ENCODE measurements around the gene DUT.
"Not testable (repeated sequence)": the region's sequence is repeated elsewhere in the genome, so short reads cannot be mapped to it uniquely, and the experiment has no call there.

Gene DUT

GRCh38 chr15:48330855-48331795, at the start of gene DUT:
Gene DUT, plus strand, starts transcription at chr15:48331429. Its CDS starts 87 bp downstream, at chr15:48331516.
- DNase-seq: peak; percentile 81

GRCh38 chr15:48281674-48282073, 49.6 kb upstream of the DUT start:
- no peak for DNase-seq

- DNase-seq: no peak
Observed at GRCh38 chr15:48282216-48282615, 49.0 kb upstream of the DUT start.

GRCh38 chr15:48283396-48284145, 47.7 kb upstream of the DUT start:
- DNase-seq: no peak

- DNase-seq: peak; percentile 58
Observed at GRCh38 chr15:48285329-48286214, 45.7 kb upstream of the DUT start.

- no peak for DNase-seq
Observed at GRCh38 chr15:48289628-48290027, 41.6 kb upstream of the DUT start.

- DNase-seq: no peak
Observed at GRCh38 chr15:48292458-48292857, 38.8 kb upstream of the DUT start.

- DNase-seq: no peak
Observed at GRCh38 chr15:48297668-48298067, 33.6 kb upstream of the DUT start.

GRCh38 chr15:48298914-48299313, 32.3 kb upstream of the DUT start:
- no peak for DNase-seq

- no peak for DNase-seq
Observed at GRCh38 chr15:48300038-48300437, 31.2 kb upstream of the DUT start.

GRCh38 chr15:48304398-48304797, 26.8 kb upstream of the DUT start:
- no peak for DNase-seq

- DNase-seq: no peak
Observed at GRCh38 chr15:48306639-48307038, 24.6 kb upstream of the DUT start.

GRCh38 chr15:48307586-48307985, 23.6 kb upstream of the DUT start:
- no peak for DNase-seq

GRCh38 chr15:48309740-48310139, 21.5 kb upstream of the DUT start:
- no peak for DNase-seq

- no peak for DNase-seq
Observed at GRCh38 chr15:48313216-48313615, 18.0 kb upstream of the DUT start.

- DNase-seq: no peak
Observed at GRCh38 chr15:48315041-48315440, 16.2 kb upstream of the DUT start.

- no peak for DNase-seq
Observed at GRCh38 chr15:48317221-48317620, 14.0 kb upstream of the DUT start.

GRCh38 chr15:48318131-48318530, 13.1 kb upstream of the DUT start:
- DNase-seq: no peak

GRCh38 chr15:48323294-48323693, 7.9 kb upstream of the DUT start:
- DNase-seq: no peak

GRCh38 chr15:48324949-48325348, 6.3 kb upstream of the DUT start:
- DNase-seq: no peak

- no peak for DNase-seq
Observed at GRCh38 chr15:48325400-48325799, 5.8 kb upstream of the DUT start.

- not testable (repeated sequence) for DNase-seq
Observed at GRCh38 chr15:48326180-48326579, 5.0 kb upstream of the DUT start.

All from CD4-positive, alpha-beta T cell treated with Interleukin-17A for 1 hour (primary cell).